DMS 273 treated with DMSO at 0.1 percent for 48 hours (cell line): ENCODE results near the gene NEUROG2.

Experiments used
- DNase-seq: peaks from one replicate; lab custom pipeline; 2025; lab: John Stamatoyannopoulos, UW

Gene NEUROG2

GRCh38 chr4:112521123-112522023 is 5.4 kb upstream of the NEUROG2 start:
- no peak for DNase-seq

- DNase-seq: no peak
Measured at GRCh38 chr4:112520598-112521122, 4.7 kb upstream of the NEUROG2 start.

GRCh38 chr4:112519689-112520597 is 4.0 kb upstream of the NEUROG2 start:
- no peak for DNase-seq

- DNase-seq: no peak
Measured at GRCh38 chr4:112518675-112519074, 2.7 kb upstream of the NEUROG2 start.

- DNase-seq: no peak
Measured at GRCh38 chr4:112517911-112518310, 1.9 kb upstream of the NEUROG2 start.

- no peak for DNase-seq
Measured at GRCh38 chr4:112517067-112517634, 1.2 kb upstream of the NEUROG2 start.

- no peak for DNase-seq
Measured at GRCh38 chr4:112516471-112517066, 589 bp upstream of the NEUROG2 start.

- no peak for DNase-seq
Measured at GRCh38 chr4:112515198-112516065, 548 bp downstream of the NEUROG2 start.

GRCh38 chr4:112514647-112515197 is 1.3 kb downstream of the NEUROG2 start:
- DNase-seq: no peak

- DNase-seq: no peak
Measured at GRCh38 chr4:112513971-112514646, 1.9 kb downstream of the NEUROG2 start.

- no peak for DNase-seq
Measured at GRCh38 chr4:112511803-112512118, 4.2 kb downstream of the NEUROG2 start.

- DNase-seq: no peak
Measured at GRCh38 chr4:112511093-112511802, 4.7 kb downstream of the NEUROG2 start.

- no peak for DNase-seq
Measured at GRCh38 chr4:112510291-112511092, 5.5 kb downstream of the NEUROG2 start.

- DNase-seq: no peak
Measured at GRCh38 chr4:112509243-112510141, 6.5 kb downstream of the NEUROG2 start.

GRCh38 chr4:112508356-112508755 is 7.6 kb downstream of the NEUROG2 start:
- no peak for DNase-seq

- no peak for DNase-seq
Measured at GRCh38 chr4:112504807-112505206, 11.2 kb downstream of the NEUROG2 start.

GRCh38 chr4:112502871-112503270 is 13.1 kb downstream of the NEUROG2 start:
- DNase-seq: no peak

GRCh38 chr4:112492321-112492720 is 23.7 kb downstream of the NEUROG2 start:
- no peak for DNase-seq
